ENCODE data around the gene RAP1GAP2.

Gene RAP1GAP2

GRCh38 chr17:2911755-2912111, 115.5 kb downstream of the RAP1GAP2 start:
- DNase-seq (ENCODE audit: low read depth), result no peak

GRCh38 chr17:2912754-2913153, 116.5 kb downstream of the RAP1GAP2 start:
- DNase-seq (ENCODE audit: low read depth), result no peak

GRCh38 chr17:2916461-2916860, 120.2 kb downstream of the RAP1GAP2 start:
- DNase-seq (ENCODE audit: low read depth), result no peak

GRCh38 chr17:2921443-2921842, 125.2 kb downstream of the RAP1GAP2 start:
- no peak for DNase-seq (ENCODE audit: low read depth)

- peak; percentile 11 for DNase-seq (ENCODE audit: low read depth)
These were observed 128.0 kb downstream of the RAP1GAP2 start for GRCh38 chr17:2924211-2924610.

DNA sequence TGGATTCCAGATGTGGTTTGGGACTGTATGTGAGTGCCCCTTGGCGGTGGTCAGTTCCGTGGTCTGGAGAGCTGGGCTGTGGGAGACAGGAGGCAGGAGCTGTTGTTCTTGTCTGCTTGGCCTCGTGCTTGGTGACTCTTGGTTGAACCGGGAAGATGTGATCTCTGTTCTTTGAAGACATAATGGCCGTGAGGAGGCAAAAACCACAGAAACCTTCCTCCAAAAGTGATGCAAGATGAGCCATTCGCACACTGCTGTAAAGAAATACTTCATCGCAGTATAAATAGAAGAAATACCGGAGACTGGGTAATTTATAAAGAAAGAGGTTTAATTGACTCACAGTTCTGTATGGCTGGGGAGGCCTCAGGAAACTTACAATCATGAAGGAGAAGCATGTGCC, 128.8 kb downstream of the RAP1GAP2 start:
- DNase-seq (ENCODE audit: low read depth), result no peak

GRCh38 chr17:2926019-2926650, 129.9 kb downstream of the RAP1GAP2 start:
- DNase-seq (ENCODE audit: low read depth), result no peak

DNA sequence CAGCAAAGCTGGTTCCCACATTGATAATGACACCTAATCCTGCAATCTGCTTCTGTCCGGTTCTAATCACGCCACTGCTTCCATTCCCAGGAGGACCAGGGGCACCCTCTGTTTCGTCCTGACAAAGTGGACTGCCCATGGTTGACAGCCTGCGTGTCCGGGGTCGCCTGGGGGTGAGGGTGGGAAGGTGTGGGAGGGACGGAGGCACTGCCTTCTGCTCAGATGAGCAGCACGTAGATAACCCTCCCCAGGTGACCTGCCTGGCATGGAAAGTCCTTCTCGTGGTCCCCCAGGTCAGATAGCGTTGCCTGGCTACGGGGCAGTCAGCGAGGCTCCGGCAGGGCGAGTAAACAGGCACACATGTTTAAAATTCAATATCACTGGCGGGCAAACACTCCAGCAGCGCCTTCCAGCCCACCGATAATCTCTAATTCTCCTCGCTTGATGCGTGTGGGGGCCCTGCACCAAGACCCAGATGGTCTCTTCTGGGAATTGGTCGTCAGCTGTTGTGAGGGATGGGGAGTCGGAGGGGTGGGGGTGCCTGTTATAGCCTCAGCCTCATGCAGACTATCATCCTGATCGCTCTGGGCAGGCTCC, 132.2 kb downstream of the RAP1GAP2 start:
- DNase-seq (ENCODE audit: low read depth), result no peak

DNA sequence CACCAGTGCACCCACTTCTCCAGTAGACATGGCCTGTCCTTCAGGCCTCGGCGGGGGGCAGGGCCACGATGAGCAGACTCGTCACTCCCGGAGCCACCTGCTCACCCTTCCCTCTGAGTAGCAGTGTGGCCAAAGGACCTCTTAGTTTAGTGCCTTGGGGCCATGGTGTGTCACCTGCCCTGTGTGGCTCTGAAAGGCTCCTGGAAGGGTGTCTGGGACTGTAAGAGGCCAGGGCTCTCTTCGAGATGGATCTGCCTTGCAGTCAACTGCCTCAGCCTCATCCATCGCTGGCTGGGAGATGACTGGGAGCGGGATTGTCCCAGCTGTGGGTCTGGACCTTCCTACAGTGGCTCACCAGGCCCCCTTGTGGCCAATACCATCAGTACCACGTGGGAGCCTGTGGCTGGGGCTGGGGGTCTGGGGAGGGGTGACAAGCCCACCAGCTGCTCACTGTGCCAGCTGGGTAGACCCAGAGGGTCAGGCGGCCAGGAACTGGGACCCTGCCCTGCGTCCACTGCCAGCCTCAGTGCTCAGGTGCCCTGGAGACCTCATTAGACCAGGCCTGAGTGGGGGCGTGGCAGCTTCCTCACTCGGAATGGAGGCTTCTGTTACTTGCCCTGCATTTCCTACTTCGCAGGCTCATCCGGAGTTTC, 133.8 kb downstream of the RAP1GAP2 start:
- DNase-seq (ENCODE audit: low read depth), result no peak

DNA sequence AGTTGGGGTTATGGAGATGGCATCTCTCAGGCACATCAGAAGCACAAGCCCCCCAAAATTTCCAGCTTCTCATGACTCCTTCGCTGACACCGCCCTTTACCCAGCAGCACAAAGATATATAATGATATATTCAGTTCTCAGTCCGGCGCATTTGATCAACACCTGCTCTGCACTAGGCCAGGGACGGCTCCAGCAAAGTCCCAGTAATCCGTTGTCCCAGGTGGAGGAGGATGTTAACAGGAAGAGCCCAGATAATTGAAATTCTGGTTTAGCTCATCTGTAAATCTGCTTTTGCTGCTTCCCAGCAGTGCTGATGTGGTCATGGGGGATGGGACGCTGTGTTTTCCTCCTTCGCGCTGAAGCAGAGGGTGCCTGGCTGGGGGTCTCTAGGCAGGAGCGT, 135.6 kb downstream of the RAP1GAP2 start:
- DNase-seq (ENCODE audit: low read depth), result no peak

DNA sequence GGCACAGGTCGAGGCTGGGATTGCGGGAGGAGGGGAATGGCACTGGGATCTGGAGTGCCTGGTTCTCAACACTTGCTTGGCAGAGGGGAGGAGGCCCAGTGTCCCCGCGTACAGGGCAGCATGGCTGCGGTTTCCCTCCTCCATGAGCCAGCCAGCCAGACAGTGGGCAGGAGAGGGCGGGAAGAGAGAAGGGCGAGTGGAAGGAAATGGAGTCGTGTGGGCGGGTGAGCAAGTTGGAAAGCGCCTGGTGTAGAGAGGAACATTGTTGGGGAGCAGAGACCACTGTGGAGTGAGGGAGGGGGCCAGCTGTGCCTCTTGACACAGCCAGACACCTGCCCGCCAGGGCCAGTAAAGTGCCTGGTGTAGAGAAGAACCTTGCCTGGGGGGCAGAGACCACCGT, 136.7 kb downstream of the RAP1GAP2 start:
- DNase-seq (ENCODE audit: low read depth), result no peak

- DNase-seq (ENCODE audit: low read depth), result no peak
These were observed 137.4 kb downstream of the RAP1GAP2 start for GRCh38 chr17:2933606-2934005.

- no peak for DNase-seq (ENCODE audit: low read depth)
These were observed 139.4 kb downstream of the RAP1GAP2 start for GRCh38 chr17:2935632-2936031.

DNA sequence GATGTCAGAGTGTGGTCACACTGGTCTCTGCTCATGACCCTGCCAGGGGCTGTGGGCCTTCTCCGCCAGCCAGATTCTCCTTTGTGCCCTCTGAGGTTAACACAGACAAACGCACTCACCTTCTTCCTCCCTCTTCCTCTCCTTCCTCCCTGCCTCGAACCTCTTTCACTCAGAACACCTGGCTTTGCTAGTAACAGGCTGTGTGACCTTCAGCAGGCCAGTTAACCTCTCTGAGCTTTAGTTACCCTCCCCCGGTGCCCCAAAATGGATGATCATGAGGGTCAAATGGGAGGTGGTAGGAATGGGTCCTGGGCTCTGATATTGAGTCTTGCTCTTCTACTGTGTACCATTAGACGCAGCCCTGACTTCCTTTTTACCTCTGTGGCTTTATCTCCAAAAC, 140.1 kb downstream of the RAP1GAP2 start:
- no peak for DNase-seq (ENCODE audit: low read depth)

GRCh38 chr17:2936771-2937321, 140.6 kb downstream of the RAP1GAP2 start:
- no peak for DNase-seq (ENCODE audit: low read depth)

GRCh38 chr17:2937331-2938003, 141.2 kb downstream of the RAP1GAP2 start:
- no peak for DNase-seq (ENCODE audit: low read depth)

DNA sequence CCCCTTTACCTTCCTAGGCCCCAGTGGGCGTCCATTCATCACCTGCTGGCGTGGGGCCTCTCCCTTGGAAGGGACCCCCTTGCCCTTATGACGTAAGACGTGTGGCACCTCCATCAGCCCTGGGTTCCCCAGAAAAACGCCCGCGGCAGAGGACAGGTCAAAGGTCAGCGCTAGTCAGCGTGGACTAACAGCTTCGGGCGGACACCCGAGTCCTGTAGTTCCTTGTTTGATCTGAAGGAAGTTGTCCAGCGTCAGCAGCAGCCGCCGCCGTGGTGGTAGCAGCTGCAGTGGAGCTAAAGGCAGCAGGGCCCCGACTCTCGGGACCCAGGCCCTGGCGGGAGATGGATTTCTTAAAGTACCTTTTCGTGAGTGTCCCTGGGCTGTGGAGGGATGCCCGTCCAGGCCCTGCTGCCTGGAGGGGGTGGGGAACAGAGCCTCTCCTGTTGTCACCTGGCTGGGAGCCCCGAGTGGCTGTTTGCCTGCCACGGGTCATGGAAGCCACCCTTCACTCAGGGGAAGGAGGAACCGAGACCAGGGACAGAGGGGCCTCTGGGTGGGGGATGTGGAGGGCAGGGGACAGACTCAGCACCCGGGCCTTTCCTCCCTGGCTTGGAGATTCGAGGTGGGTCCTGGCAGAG, 143.6 kb downstream of the RAP1GAP2 start:
- no peak for DNase-seq (ENCODE audit: low read depth)

GRCh38 chr17:2940352-2940751, 144.1 kb downstream of the RAP1GAP2 start:
- DNase-seq (ENCODE audit: low read depth), result no peak

- no peak for DNase-seq (ENCODE audit: low read depth)
These were observed 147.7 kb downstream of the RAP1GAP2 start for GRCh38 chr17:2943981-2944380.

GRCh38 chr17:2945299-2945698, 149.1 kb downstream of the RAP1GAP2 start:
- no peak for DNase-seq (ENCODE audit: low read depth)

DNA sequence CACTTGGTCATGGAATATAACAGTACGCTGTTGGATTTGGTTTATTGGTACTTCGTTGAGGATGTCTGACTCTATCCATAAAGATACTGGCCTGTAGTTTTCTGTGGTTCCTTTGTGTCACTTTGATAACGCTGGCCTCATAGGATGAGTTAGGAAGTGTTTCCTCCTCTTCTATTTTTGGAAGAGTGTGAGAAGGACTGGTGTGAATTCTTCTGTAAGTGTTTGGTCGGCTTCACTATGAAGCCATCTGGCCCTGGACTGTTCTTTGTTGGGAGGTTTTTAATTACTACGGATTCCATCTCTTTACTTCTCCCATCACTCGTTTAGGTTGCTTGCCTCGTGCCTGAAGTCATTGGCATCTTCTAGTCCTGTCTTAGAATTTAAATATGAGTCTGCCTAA, 149.9 kb downstream of the RAP1GAP2 start:
- no peak for DNase-seq (ENCODE audit: low read depth)

- no peak for DNase-seq (ENCODE audit: low read depth)
These were observed 151.3 kb downstream of the RAP1GAP2 start for GRCh38 chr17:2947588-2947950.

All from HS-27A (cell line).